Tibial artery (tissue), 4 donors: ENCODE measurements around the gene LRRC51.
"Not testable (repeated sequence)": the region's sequence is repeated elsewhere in the genome, so short reads cannot be mapped to it uniquely, and the experiment has no call there.

Source experiments
- DNase-seq, 2 donors: peaks; one replicate each; pipeline ENCODE4 v3.0.0-alpha.2; 2019
- H3K27ac ChIP-seq, 2 donors: fragments of 200-600 bp; sonication (generic) in 1 of 2; 1 replicate in 1 of 2; 2 replicates in 1 of 2; pipeline ENCODE4 v1.5.1; 2018 to 2019; ENCODE audit warnings: mild to moderate bottlenecking in 1 of 2
- H3K27me3 ChIP-seq, 2 donors: fragments of 200-600 bp; sonication (generic) in 1 of 2; one replicate each; pipeline versions ENCODE4 v1.5.1 to v1.6.0; 2016 to 2019
- H3K36me3 ChIP-seq, 3 donors: fragments of 200-600 bp; sonication (generic) in 2 of 3; one replicate each; pipeline ENCODE4 v1.5.1; 2016 to 2019; ENCODE audit warnings: mild to moderate bottlenecking in 2 of 3
- H3K4me1 ChIP-seq, 4 donors: fragments of 200-600 bp; sonication (generic) in 2 of 4; 1 replicate in 3 of 4; 2 replicates in 1 of 4; pipeline ENCODE4 v1.5.1; 2016 to 2019
- H3K4me3 ChIP-seq, 2 donors: fragments of 200-600 bp; sonication (generic) in 1 of 2; 1 replicate in 1 of 2; 2 replicates in 1 of 2; pipeline ENCODE4 v1.5.1; 2018 to 2019; ENCODE audit warnings: mild to moderate bottlenecking in 2 of 2
- H3K9me3 ChIP-seq, 3 donors: fragments of 200-600 bp; sonication (generic) in 1 of 3; one replicate each; pipeline ENCODE4 v1.5.1; 2016 to 2019
- CTCF ChIP-seq, 2 experiments: fragments of 200-600 bp in 1 of 2; fragments of 450-650 bp in 1 of 2; IDR thresholded peaks; one replicate each; pipeline ENCODE4 v1.5.1; 2017 to 2019; ENCODE audit warnings: antibody characterized with exemption in 2 of 2, mild to moderate bottlenecking in 1 of 2, moderate library complexity in 1 of 2
- intact Hi-C: fragments of 100-400 bp; cut with DNase I; formaldehyde crosslinking; loops from one replicate; pipeline ENCODE4 v1.15.0; 2023; ENCODE audit warnings: low total_unique reads

LRRC51 gene

GRCh38 chr11:72132646-72133045 lies 52.0 kb downstream of the LRRC51 start:
- no peak for TF ChIP-seq CTCF (IDR thresholded peaks at IDR 0.05)
- Histone ChIP-seq H3K27ac (no peak overlapping the region), H3K9me3 (no peaks in the 10 kb centered on the region), H3K4me3 (no peak overlapping the region), H3K4me1 (no peaks in the 10 kb centered on the region), H3K36me3 (no peaks in the 10 kb centered on the region), H3K27me3 (peaks cover 0 to 3% of the 10 kb centered on the region in 2 donors)
- intact Hi-C loops: no loop called here
- DNase-seq: no peak

GRCh38 chr11:72135473-72135872 lies 54.8 kb downstream of the LRRC51 start, which contains the start of gene FOLR3:
TSS of gene FOLR3 (plus strand) at chr11:72135725. CDS start at chr11:72135953, 228 bp downstream.
- H3K36me3 ChIP-seq, DNase-seq, H3K9me3 ChIP-seq, H3K27ac ChIP-seq, H3K4me1 ChIP-seq, H3K4me3 ChIP-seq, H3K27me3 ChIP-seq, intact Hi-C loops: not testable (repeated sequence)

DNA sequence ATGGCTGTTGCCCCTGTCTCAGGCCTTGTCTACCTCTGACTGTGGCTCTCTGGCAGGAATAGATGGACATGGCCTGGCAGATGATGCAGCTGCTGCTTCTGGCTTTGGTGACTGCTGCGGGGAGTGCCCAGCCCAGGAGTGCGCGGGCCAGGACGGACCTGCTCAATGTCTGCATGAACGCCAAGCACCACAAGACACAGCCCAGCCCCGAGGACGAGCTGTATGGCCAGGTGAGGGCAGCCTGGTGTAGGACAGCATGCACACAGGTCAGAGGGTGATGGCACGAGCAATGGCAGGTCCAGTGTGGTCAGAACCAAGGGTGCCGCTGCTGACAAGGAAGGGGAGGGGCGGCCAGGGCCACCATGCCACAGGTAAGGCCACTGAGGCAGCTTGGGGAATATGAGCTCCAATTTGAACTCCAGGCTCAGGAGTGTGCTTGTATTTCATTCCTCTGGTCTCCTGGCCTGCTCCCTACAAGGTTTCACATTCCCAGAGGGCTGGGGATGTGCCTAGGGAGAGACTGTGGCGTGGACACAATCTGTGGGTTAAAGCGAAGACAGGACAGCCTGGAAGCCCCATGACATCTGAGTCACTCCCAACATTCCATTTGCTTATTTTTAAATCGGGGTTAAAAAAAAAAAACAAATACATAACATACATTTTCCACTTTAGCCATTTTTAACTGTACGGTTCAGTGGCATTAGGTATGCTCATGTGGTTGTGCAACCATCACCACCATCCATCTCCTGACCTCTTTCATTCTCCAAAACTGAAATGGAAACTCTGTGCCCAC lies 55.4 kb downstream of the LRRC51 start:
- Histone ChIP-seq H3K4me3 (no peak overlapping the region), H3K36me3 (no peaks in the 10 kb centered on the region), H3K27me3 (peaks cover 0 to 1% of the 10 kb centered on the region in 2 donors), H3K27ac (no peak overlapping the region), H3K9me3 (no peaks in the 10 kb centered on the region), H3K4me1 (no peaks in the 10 kb centered on the region)
- DNase-seq: no peak
- intact Hi-C loops: no loop called here
- no peak for TF ChIP-seq CTCF (IDR thresholded peaks at IDR 0.05)

GRCh38 chr11:72136684-72137262 lies 56.1 kb downstream of the LRRC51 start:
- no peaks in the 10 kb centered on the region for H3K9me3 ChIP-seq
- no peak overlapping the region for H3K27ac ChIP-seq
- intact Hi-C loops: no loop called here
- H3K4me3 ChIP-seq: no peak overlapping the region
- H3K4me1 ChIP-seq: no peaks in the 10 kb centered on the region
- TF ChIP-seq CTCF (IDR thresholded peaks at IDR 0.05): no peak
- H3K36me3 ChIP-seq: no peaks in the 10 kb centered on the region
- no peak for DNase-seq
- H3K27me3 ChIP-seq: no peaks in the 10 kb centered on the region

DNA sequence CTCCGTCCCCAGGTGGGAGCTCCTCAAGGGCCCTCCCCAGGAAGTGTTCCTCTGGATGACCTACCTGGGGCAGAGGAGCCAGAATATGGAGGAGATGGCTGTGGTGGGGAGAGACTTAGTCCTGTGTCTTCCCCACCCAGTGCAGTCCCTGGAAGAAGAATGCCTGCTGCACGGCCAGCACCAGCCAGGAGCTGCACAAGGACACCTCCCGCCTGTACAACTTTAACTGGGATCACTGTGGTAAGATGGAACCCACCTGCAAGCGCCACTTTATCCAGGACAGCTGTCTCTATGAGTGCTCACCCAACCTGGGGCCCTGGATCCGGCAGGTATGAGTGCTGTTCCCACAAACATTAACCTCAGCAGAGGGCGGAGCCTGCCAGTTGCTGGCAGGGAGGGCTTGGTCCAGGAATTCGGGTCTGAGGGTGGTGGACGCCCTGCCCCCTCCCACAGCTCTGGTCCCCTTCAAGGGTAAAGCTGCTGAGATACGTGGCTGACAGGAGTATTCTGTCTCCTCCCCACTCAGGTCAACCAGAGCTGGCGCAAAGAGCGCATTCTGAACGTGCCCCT lies 58.3 kb downstream of the LRRC51 start:
- intact Hi-C loops: no loop called here
- no peaks in the 10 kb centered on the region for H3K27me3 ChIP-seq
- H3K4me3 ChIP-seq: no peak overlapping the region
- no peak overlapping the region for H3K27ac ChIP-seq
- no peaks in the 10 kb centered on the region for H3K36me3 ChIP-seq
- TF ChIP-seq CTCF (IDR thresholded peaks at IDR 0.05): no peak
- H3K9me3 ChIP-seq: no peaks in the 10 kb centered on the region
- no peaks in the 10 kb centered on the region for H3K4me1 ChIP-seq
- DNase-seq: no peak

DNA sequence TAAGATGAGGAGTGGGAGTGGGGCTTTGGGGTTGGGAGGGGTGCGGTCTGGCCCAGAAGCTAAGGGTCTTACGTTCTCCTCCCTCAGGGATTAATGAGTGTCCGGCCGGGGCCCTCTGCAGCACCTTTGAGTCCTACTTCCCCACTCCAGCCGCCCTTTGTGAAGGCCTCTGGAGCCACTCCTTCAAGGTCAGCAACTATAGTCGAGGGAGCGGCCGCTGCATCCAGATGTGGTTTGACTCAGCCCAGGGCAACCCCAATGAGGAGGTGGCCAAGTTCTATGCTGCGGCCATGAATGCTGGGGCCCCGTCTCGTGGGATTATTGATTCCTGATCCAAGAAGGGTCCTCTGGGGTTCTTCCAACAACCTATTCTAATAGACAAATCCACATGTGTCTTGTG lies 58.9 kb downstream of the LRRC51 start:
- Histone ChIP-seq H3K4me3 (no peak overlapping the region), H3K4me1 (no peaks in the 10 kb centered on the region), H3K36me3 (no peaks in the 10 kb centered on the region), H3K27ac (no peak overlapping the region), H3K9me3 (no peaks in the 10 kb centered on the region), H3K27me3 (no peaks in the 10 kb centered on the region)
- no peak for DNase-seq
- intact Hi-C loops: no loop called here
- no peak for TF ChIP-seq CTCF (IDR thresholded peaks at IDR 0.05)
